ENCODE results near the gene TRAPPC3.

Gene TRAPPC3

GRCh38 chr1:36132029-36132428 is 17.3 kb downstream of the TRAPPC3 start:
- TF ChIP-seq GATA3 (IDR thresholded peaks at IDR 0.05; ENCODE audit: low read depth, low read length), result no peak
- TF ChIP-seq GATA2 (IDR thresholded peaks at IDR 0.05; ENCODE audit: low read depth, low read length), result no peak

GRCh38 chr1:36128905-36129206 is 20.4 kb downstream of the TRAPPC3 start:
- TF ChIP-seq GATA3 (IDR thresholded peaks at IDR 0.05; ENCODE audit: low read depth, low read length) (no peak), GATA2 (IDR thresholded peaks at IDR 0.05; ENCODE audit: low read depth, low read length) (no peak)

- no peak for TF ChIP-seq GATA2 (IDR thresholded peaks at IDR 0.05; ENCODE audit: low read depth, low read length)
- no peak for TF ChIP-seq GATA3 (IDR thresholded peaks at IDR 0.05; ENCODE audit: low read depth, low read length)
Measured at GRCh38 chr1:36128126-36128904, 21.0 kb downstream of the TRAPPC3 start.

- TF ChIP-seq GATA3 (IDR thresholded peaks at IDR 0.05; ENCODE audit: low read depth, low read length), result no peak
- TF ChIP-seq GATA2 (IDR thresholded peaks at IDR 0.05; ENCODE audit: low read depth, low read length), result no peak
Measured at GRCh38 chr1:36126797-36127500, 22.3 kb downstream of the TRAPPC3 start.

GRCh38 chr1:36126005-36126716 is 23.1 kb downstream of the TRAPPC3 start:
- TF ChIP-seq GATA3 (IDR thresholded peaks at IDR 0.05; ENCODE audit: low read depth, low read length) (no peak), GATA2 (IDR thresholded peaks at IDR 0.05; ENCODE audit: low read depth, low read length) (no peak)

- TF ChIP-seq GATA2 (IDR thresholded peaks at IDR 0.05; ENCODE audit: low read depth, low read length) (no peak), GATA3 (IDR thresholded peaks at IDR 0.05; ENCODE audit: low read depth, low read length) (no peak)
Measured at GRCh38 chr1:36125129-36125991, 23.9 kb downstream of the TRAPPC3 start, which contains the start of gene COL8A2. Gene COL8A2 (minus strand): TSS chr1:36125222. CDS start chr1:36100242, 24,980 bp downstream.

GRCh38 chr1:36124404-36125128 is 24.7 kb downstream of the TRAPPC3 start:
- TF ChIP-seq GATA2 (IDR thresholded peaks at IDR 0.05; ENCODE audit: low read depth, low read length), result no peak
- TF ChIP-seq GATA3 (IDR thresholded peaks at IDR 0.05; ENCODE audit: low read depth, low read length), result no peak

- no peak for TF ChIP-seq GATA3 (IDR thresholded peaks at IDR 0.05; ENCODE audit: low read depth, low read length)
- no peak for TF ChIP-seq GATA2 (IDR thresholded peaks at IDR 0.05; ENCODE audit: low read depth, low read length)
Measured at GRCh38 chr1:36123356-36123755, 25.9 kb downstream of the TRAPPC3 start.

- TF ChIP-seq GATA3 (IDR thresholded peaks at IDR 0.05; ENCODE audit: low read depth, low read length) (no peak), GATA2 (IDR thresholded peaks at IDR 0.05; ENCODE audit: low read depth, low read length) (no peak)
Measured at GRCh38 chr1:36122062-36123030, 26.9 kb downstream of the TRAPPC3 start.

GRCh38 chr1:36119456-36119855 is 29.8 kb downstream of the TRAPPC3 start:
- TF ChIP-seq GATA2 (IDR thresholded peaks at IDR 0.05; ENCODE audit: low read depth, low read length) (no peak), GATA3 (IDR thresholded peaks at IDR 0.05; ENCODE audit: low read depth, low read length) (no peak)

- TF ChIP-seq GATA2 (IDR thresholded peaks at IDR 0.05; ENCODE audit: low read depth, low read length) (no peak), GATA3 (IDR thresholded peaks at IDR 0.05; ENCODE audit: low read depth, low read length) (no peak)
Measured at GRCh38 chr1:36118447-36119204, 30.7 kb downstream of the TRAPPC3 start.
